Bronchial epithelial cell (primary cell): ENCODE measurements around the gene SLC7A11. TPM values are rescaled to one million over a fixed set of nuclear protein-coding genes. Genes with fewer than 3 reads are reported as not detected.
A peak's percentile ranks its signal among the peaks of the same experiment; 100 is the strongest.

Experiments used
- DNase-seq: peaks from one replicate; pipeline ENCODE4 v3.0.0-alpha.2; 2010; ENCODE audit warnings: low read depth
- FAIRE-seq: peaks from 2 replicates; lab custom pipeline; 2011; peaks lifted over from hg19 to GRCh38; lab: Jason Lieb, UNC
- H3K27me3 ChIP-seq: 2 replicates; pipeline ENCODE4 v1.5.1; 2011; ENCODE audit warnings: low read length; ENCODE audit not compliant: control insufficient read depth, insufficient read depth
- H3K36me3 ChIP-seq: 2 replicates; pipeline ENCODE4 v1.5.1; 2011; ENCODE audit warnings: low read length; ENCODE audit not compliant: control insufficient read depth, insufficient read depth
- H3K4me3 ChIP-seq: 2 replicates; pipeline ENCODE4 v1.5.1; 2011; ENCODE audit warnings: mild to moderate bottlenecking, low read depth, low read length, control low read depth
- CTCF ChIP-seq: IDR thresholded peaks from 2 replicates; pipeline ENCODE4 v1.5.1; 2011; ENCODE audit warnings: mild to moderate bottlenecking, moderate library complexity, low read length, control low read depth, inconsistent platforms; ENCODE audit not compliant: insufficient read depth, severe bottlenecking
- total RNA-seq: library from RNA; depleted of rRNA; stranded (reverse); fragments of >200 nt; gene quantifications from 2 replicates; pipeline ENCODE4 v1.2.1, GENCODE V29; 2014

SLC7A11 gene
- total RNA-seq, 1 donor from 2014 or later, result 129 TPM

GRCh38 chr4:138263247-138263816, 21.2 kb upstream of the SLC7A11 start:
- Histone ChIP-seq H3K27me3 (no peaks in the 10 kb centered on the region), H3K36me3 (no peaks in the 10 kb centered on the region), H3K4me3 (no peak overlapping the region)
- FAIRE-seq (no peak), DNase-seq (peak; percentile 86)
- no peak for TF ChIP-seq CTCF

- Histone ChIP-seq H3K4me3 (no peak overlapping the region), H3K27me3 (no peaks in the 10 kb centered on the region), H3K36me3 (no peaks in the 10 kb centered on the region)
- FAIRE-seq (no peak), DNase-seq (no peak)
- no peak for TF ChIP-seq CTCF
Measured at GRCh38 chr4:138262469-138262868, 20.3 kb upstream of the SLC7A11 start.

GRCh38 chr4:138262030-138262429, 19.9 kb upstream of the SLC7A11 start:
- no peaks in the 10 kb centered on the region for H3K36me3 ChIP-seq
- H3K27me3 ChIP-seq, result no peaks in the 10 kb centered on the region
- TF ChIP-seq CTCF, result no peak
- FAIRE-seq (no peak), DNase-seq (no peak)
- H3K4me3 ChIP-seq, result no peak overlapping the region

DNA sequence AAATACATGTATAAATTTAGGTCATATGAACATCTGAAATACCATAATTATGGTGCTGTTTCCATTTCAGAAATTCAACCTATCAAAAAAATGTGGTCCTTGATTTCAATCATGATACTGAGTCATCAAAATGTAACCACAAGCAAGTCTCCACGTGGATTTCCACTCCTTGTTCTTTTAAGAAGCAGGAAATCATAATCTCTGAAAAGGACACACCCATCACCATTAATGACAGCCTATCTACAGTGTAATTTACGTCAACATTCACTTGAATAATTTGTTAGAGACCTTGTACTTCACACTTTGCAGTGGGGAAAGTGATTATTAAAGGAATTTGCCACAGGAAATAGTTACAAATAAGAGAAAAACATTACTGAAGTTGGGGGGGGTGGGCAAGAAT, 17.7 kb upstream of the SLC7A11 start:
- TF ChIP-seq CTCF, result no peak
- Histone ChIP-seq H3K27me3 (no peaks in the 10 kb centered on the region), H3K4me3 (no peak overlapping the region), H3K36me3 (no peaks in the 10 kb centered on the region)
- DNase-seq (peak; percentile 97), FAIRE-seq (no peak)

- no peak for TF ChIP-seq CTCF
- Histone ChIP-seq H3K27me3 (no peaks in the 10 kb centered on the region), H3K36me3 (no peaks in the 10 kb centered on the region), H3K4me3 (no peak overlapping the region)
- FAIRE-seq (no peak), DNase-seq (peak; percentile 92)
Measured at GRCh38 chr4:138259271-138259670, 17.1 kb upstream of the SLC7A11 start.

- no peak for TF ChIP-seq CTCF
- Histone ChIP-seq H3K36me3 (no peaks in the 10 kb centered on the region), H3K27me3 (no peaks in the 10 kb centered on the region), H3K4me3 (no peak overlapping the region)
- no peak for DNase-seq
- FAIRE-seq, result no peak
Measured at GRCh38 chr4:138256608-138257007, 14.5 kb upstream of the SLC7A11 start.
